Large intestine (tissue), 3 donors: Measurements from ENCODE around the gene AQP1. TPM values are rescaled to one million over a fixed set of nuclear protein-coding genes. Genes with fewer than 3 reads are reported as not detected.
A peak's percentile ranks its signal among the peaks of the same experiment; 100 is the strongest.

Experiments used
- DNase-seq, 2 donors: peaks; one replicate each; pipeline versions ENCODE4 v3.0.0 to v3.0.0-alpha.2; 2013
- H3K27ac ChIP-seq: one replicate; pipeline ENCODE4 v1.5.1; 2013; ENCODE audit warnings: low read length
- H3K27me3 ChIP-seq: 2 replicates; pipeline ENCODE4 v1.6.1; 2013; ENCODE audit warnings: low read length; ENCODE audit not compliant: control insufficient read depth, insufficient read depth
- H3K36me3 ChIP-seq: 2 replicates; pipeline ENCODE4 v1.6.1; 2013; ENCODE audit warnings: low read length; ENCODE audit not compliant: control insufficient read depth, insufficient read depth
- H3K4me1 ChIP-seq: one replicate; pipeline ENCODE4 v1.6.1; 2013; ENCODE audit warnings: low read length; ENCODE audit not compliant: control insufficient read depth, insufficient read depth
- H3K4me3 ChIP-seq: one replicate; pipeline ENCODE4 v1.5.1; 2013; ENCODE audit warnings: low read length
- H3K9me3 ChIP-seq: one replicate; pipeline ENCODE4 v1.6.1; 2013; ENCODE audit warnings: mild to moderate bottlenecking, low read depth, low read length, moderate library complexity; ENCODE audit not compliant: control insufficient read depth
- WGBS: methylation state at CpG from one replicate; pipeline ENCODE4 v1.1.5; 2013; ENCODE audit warnings: low lambda C conversion rate; ENCODE audit not compliant: insufficient coverage; 5-methylcytosine and 5-hydroxymethylcytosine counted together
- polyA plus RNA-seq: library from polyadenylated mRNA; unstranded; fragments of 120-200 nt; gene quantifications from one replicate; pipeline ENCODE4 v1.2.1, GENCODE V29; 2013

The AQP1 gene
- polyA plus RNA-seq, 1 donor = 81.6 TPM

GRCh38 chr7:30912021-30912730, 523 bp downstream of the AQP1 start:
- Histone ChIP-seq H3K4me3 (peak overlapping the region; percentile 42), H3K9me3 (no peaks in the 10 kb centered on the region), H3K4me1 (peaks cover 71% of the 10 kb centered on the region), H3K36me3 (no peaks in the 10 kb centered on the region), H3K27me3 (no peaks in the 10 kb centered on the region), H3K27ac (peak overlapping the region; percentile 97)
- no peak for DNase-seq
- WGBS = no CpG with 5 or more reads among the region's 26 CpGs

- no CpG with 5 or more reads among the region's 2 CpGs for WGBS
- H3K36me3 ChIP-seq = no peaks in the 10 kb centered on the region
- H3K27me3 ChIP-seq = no peaks in the 10 kb centered on the region
- H3K9me3 ChIP-seq = no peaks in the 10 kb centered on the region
- peaks cover 71% of the 10 kb centered on the region for H3K4me1 ChIP-seq
- peak overlapping the region; percentile 42 for H3K4me3 ChIP-seq
- peak overlapping the region; percentile 97 for H3K27ac ChIP-seq
- DNase-seq = peak in 1 of 2 donors; percentile 66
Measured at GRCh38 chr7:30912731-30912985, 1.0 kb downstream of the AQP1 start.

- H3K4me1 ChIP-seq = peaks cover 71% of the 10 kb centered on the region
- H3K9me3 ChIP-seq = no peaks in the 10 kb centered on the region
- peak; percentile 68 to 90 for DNase-seq
- H3K27me3 ChIP-seq = no peaks in the 10 kb centered on the region
- H3K27ac ChIP-seq = peak overlapping the region; percentile 97
- no peaks in the 10 kb centered on the region for H3K36me3 ChIP-seq
- 0% methylated on average over 1 of the region's 17 CpGs for WGBS
- peak overlapping the region; percentile 42 for H3K4me3 ChIP-seq
Measured at GRCh38 chr7:30912986-30913811, 1.5 kb downstream of the AQP1 start.

GRCh38 chr7:30913821-30914515, 2.3 kb downstream of the AQP1 start:
- Histone ChIP-seq H3K36me3 (no peaks in the 10 kb centered on the region), H3K4me1 (peaks cover 71% of the 10 kb centered on the region), H3K27me3 (no peaks in the 10 kb centered on the region), H3K4me3 (peak overlapping the region; percentile 42), H3K27ac (peak overlapping the region; percentile 97), H3K9me3 (no peaks in the 10 kb centered on the region)
- no CpG with 5 or more reads among the region's 16 CpGs for WGBS
- DNase-seq = peak; percentile 89 to 93

DNA sequence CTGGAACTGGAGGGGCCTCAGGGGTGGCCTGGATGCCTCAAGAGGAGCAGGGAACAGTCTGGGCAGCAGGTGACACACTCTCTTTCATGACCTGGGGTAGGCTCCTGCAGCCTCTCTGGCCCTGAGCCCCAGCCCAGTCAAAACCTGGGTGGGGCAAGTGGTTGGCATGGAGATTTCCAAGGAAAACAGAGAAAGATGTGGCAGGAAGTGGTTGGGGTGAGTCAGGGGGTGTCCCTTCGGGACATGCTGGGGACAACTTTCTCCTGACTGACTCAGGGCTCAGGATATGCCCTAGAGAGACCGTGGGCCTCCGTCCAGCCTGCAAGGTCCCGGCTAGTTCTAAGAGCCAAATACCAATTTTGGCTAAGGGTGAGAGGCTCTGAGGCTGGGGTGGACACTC, 2.9 kb downstream of the AQP1 start:
- H3K4me3 ChIP-seq = no peak overlapping the region
- WGBS = no CpG with 5 or more reads among the region's 4 CpGs
- H3K9me3 ChIP-seq = no peaks in the 10 kb centered on the region
- H3K36me3 ChIP-seq = no peaks in the 10 kb centered on the region
- H3K27ac ChIP-seq = peak overlapping the region; percentile 97
- peak in 1 of 2 donors; percentile 41 for DNase-seq
- peaks cover 69% of the 10 kb centered on the region for H3K4me1 ChIP-seq
- no peaks in the 10 kb centered on the region for H3K27me3 ChIP-seq

GRCh38 chr7:30915005-30915601, 3.5 kb downstream of the AQP1 start:
- WGBS = no CpG with 5 or more reads among the region's 11 CpGs
- H3K4me1 ChIP-seq = peaks cover 64% of the 10 kb centered on the region
- DNase-seq = peak; percentile 64 to 78
- no peak overlapping the region for H3K4me3 ChIP-seq
- no peaks in the 10 kb centered on the region for H3K27me3 ChIP-seq
- H3K9me3 ChIP-seq = no peaks in the 10 kb centered on the region
- H3K36me3 ChIP-seq = no peaks in the 10 kb centered on the region
- H3K27ac ChIP-seq = peak overlapping the region; percentile 97

DNA sequence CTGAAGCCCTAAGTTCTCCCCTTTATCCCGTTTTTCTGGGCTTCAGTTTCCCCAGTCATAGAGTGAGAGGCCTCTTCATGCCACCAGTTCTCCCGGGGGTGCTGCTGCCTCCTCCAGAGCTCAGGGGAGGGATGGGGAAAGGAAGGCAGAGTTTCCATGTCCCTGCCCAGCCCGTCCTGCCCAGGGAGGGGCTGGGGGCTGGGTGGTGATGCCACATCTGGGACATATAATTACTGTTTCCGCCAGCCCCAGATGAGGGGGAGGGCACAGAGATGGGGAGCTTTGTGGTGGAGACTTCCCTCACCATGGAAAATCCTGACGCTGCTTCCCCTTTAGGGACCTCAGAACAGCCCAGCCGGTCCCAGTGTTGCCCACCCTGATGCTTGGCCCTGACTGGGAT, 4.1 kb downstream of the AQP1 start:
- Histone ChIP-seq H3K9me3 (no peaks in the 10 kb centered on the region), H3K27ac (peak overlapping the region; percentile 97), H3K36me3 (peaks cover 2% of the 10 kb centered on the region), H3K27me3 (no peaks in the 10 kb centered on the region), H3K4me3 (no peak overlapping the region), H3K4me1 (peaks cover 58% of the 10 kb centered on the region)
- DNase-seq = no peak
- WGBS = no CpG with 5 or more reads among the region's 6 CpGs

- Histone ChIP-seq H3K36me3 (peaks cover 2% of the 10 kb centered on the region), H3K4me3 (no peak overlapping the region), H3K4me1 (peaks cover 56% of the 10 kb centered on the region), H3K9me3 (no peaks in the 10 kb centered on the region), H3K27me3 (no peaks in the 10 kb centered on the region), H3K27ac (no peak overlapping the region)
- no CpG with 5 or more reads among the region's 3 CpGs for WGBS
- DNase-seq = no peak
Measured at GRCh38 chr7:30916255-30916654, 4.6 kb downstream of the AQP1 start.

DNA sequence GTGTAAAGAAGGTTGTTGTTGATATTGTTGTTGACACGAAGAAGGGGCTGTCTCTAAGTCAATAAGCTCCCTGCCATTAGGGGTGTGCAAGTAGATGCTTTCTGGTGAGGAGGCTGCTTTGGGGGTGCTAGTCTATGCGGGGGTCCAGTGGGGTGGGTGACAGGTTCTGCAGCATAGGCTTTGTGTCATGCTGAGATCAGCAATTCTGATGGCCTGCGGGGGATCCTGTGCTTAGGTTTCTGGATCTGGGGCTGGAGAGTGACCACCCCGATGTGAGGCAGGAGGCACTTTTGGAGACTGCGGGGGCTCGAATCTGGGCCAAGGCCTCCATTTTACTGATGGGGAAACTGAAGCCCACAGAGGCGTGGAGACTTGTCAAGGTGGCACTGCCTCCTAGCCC, 5.1 kb downstream of the AQP1 start:
- DNase-seq = no peak
- no peak overlapping the region for H3K4me3 ChIP-seq
- no CpG with 5 or more reads among the region's 7 CpGs for WGBS
- no peak overlapping the region for H3K27ac ChIP-seq
- H3K27me3 ChIP-seq = no peaks in the 10 kb centered on the region
- H3K9me3 ChIP-seq = no peaks in the 10 kb centered on the region
- peaks cover 2% of the 10 kb centered on the region for H3K36me3 ChIP-seq
- peaks cover 51% of the 10 kb centered on the region for H3K4me1 ChIP-seq

DNA sequence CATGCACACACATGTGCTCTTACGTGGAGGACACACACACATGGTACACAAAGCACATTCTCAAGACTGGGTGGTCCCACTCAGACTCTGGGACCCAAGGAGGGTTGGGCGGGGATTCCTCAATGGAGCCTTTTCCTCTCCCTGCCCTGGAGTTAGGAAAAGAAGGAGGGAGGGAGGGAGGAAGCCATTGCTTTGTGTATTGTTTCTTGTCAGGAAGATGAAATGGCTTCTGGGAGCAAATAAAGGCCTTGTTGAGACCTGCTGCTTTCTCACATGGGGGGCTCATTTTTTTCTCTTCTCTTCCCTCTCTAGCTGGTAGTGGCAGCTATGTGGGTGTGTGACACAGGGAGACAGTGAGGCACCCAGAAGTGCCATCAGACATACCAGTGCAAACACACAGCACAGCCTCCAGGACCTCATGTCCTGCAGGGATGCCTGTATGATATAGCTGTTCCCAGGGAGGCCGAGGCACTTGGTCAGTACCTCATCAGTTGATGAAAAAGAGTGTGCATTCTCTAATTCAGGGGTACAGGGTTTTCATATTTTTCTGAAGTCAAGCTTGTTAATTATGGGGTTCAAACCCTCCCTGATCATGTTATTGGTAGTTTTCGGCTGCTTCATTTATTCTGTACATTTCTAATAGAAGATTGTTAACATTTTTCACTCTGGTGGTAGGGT, 5.7 kb downstream of the AQP1 start:
- WGBS = 100% methylated on average over 1 of the region's 4 CpGs
- Histone ChIP-seq H3K36me3 (peaks cover 6% of the 10 kb centered on the region), H3K4me3 (no peak overlapping the region), H3K4me1 (peaks cover 46% of the 10 kb centered on the region), H3K27me3 (no peaks in the 10 kb centered on the region), H3K9me3 (no peaks in the 10 kb centered on the region), H3K27ac (no peak overlapping the region)
- DNase-seq = no peak
